ENCODE measurements around the gene RNF214. TPM values are rescaled to one million over a fixed set of nuclear protein-coding genes. Genes with fewer than 3 reads are reported as not detected.

The RNF214 gene
- total RNA-seq, 4 donors from 2014 or later, result 5.0 to 10.5 (median 5.6) TPM

- H3K36me3 ChIP-seq, result peaks cover 0 to 84% (median 12%) of the 10 kb centered on the region in 3 donors
- H3K27ac ChIP-seq, result no peak overlapping the region
- no peaks in the 10 kb centered on the region for H3K27me3 ChIP-seq
- intact Hi-C loops (cut with DNase I), result no loop called here
- H3K4me3 ChIP-seq, result no peak overlapping the region
- H3K4me1 ChIP-seq, result peaks cover 0 to 19% (median 0%) of the 10 kb centered on the region in 3 donors
- no peaks in the 10 kb centered on the region for H3K9me3 ChIP-seq
- WGBS, 2 donors, result 94 to 95% methylated on average over 10 to 11 of the region's 11 CpGs
- no peak for TF ChIP-seq POLR2A (IDR thresholded peaks at IDR 0.05)
- TF ChIP-seq, protein P1, sequence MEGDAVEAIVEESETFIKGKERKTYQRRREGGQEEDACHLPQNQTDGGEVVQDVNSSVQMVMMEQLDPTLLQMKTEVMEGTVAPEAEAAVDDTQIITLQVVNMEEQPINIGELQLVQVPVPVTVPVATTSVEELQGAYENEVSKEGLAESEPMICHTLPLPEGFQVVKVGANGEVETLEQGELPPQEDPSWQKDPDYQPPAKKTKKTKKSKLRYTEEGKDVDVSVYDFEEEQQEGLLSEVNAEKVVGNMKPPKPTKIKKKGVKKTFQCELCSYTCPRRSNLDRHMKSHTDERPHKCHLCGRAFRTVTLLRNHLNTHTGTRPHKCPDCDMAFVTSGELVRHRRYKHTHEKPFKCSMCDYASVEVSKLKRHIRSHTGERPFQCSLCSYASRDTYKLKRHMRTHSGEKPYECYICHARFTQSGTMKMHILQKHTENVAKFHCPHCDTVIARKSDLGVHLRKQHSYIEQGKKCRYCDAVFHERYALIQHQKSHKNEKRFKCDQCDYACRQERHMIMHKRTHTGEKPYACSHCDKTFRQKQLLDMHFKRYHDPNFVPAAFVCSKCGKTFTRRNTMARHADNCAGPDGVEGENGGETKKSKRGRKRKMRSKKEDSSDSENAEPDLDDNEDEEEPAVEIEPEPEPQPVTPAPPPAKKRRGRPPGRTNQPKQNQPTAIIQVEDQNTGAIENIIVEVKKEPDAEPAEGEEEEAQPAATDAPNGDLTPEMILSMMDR (IDR thresholded peaks at IDR 0.05), result no peak
- DNase-seq, result no peak
These were observed 19.6 kb upstream of the RNF214 start for GRCh38 chr11:117212697-117213355.

DNA sequence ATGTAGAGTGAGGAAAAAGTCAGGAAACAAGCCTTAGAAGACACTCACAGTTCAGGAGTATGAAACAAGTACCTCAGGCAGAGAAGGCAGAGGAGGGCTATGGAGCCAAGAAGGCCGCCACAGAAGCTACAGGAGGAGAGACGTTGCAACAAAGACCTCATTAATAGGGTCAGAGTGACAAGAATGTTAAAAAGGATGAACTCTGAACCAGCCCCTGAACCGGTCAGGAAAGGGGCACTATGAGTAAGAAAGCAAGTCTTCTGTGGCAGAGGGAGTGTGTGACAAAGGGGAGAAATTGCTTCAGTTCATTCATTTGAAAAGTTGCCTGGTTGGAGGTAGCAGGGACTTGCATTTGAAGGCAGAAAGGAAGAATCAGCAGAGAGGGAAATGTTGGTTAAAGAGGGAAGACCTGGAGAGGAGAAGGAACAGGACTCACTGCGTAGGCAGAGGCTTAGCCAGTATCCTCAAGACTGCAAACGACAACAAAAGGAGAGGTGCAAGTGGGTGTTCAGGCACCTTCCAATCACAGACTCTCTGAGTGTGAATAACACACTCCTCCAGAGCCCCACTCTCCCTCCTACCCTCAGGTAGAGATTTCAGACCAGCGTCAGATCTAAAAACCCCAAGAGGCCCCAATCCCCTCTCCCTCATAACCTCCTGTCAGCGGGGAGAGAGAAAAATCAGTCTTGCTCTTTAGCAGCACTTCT, 17.9 kb upstream of the RNF214 start:
- Histone ChIP-seq H3K27me3 (no peaks in the 10 kb centered on the region), H3K9me3 (no peaks in the 10 kb centered on the region), H3K4me3 (no peak overlapping the region), H3K4me1 (peaks cover 0 to 34% (median 9%) of the 10 kb centered on the region in 3 donors), H3K36me3 (peaks cover 12 to 97% (median 13%) of the 10 kb centered on the region in 3 donors), H3K27ac (peak overlapping the region in 1 of 4 donors; percentile 9)
- WGBS, 2 donors, result 79 to 80% methylated on average over 7 of the region's 7 CpGs
- DNase-seq, result no peak
- intact Hi-C loops (cut with DNase I), result no loop called here
- TF ChIP-seq POLR2A (IDR thresholded peaks at IDR 0.05), result no peak
- TF ChIP-seq, protein P1 (IDR thresholded peaks at IDR 0.05), result no peak

GRCh38 chr11:117217141-117218084, 15.1 kb upstream of the RNF214 start:
- TF ChIP-seq, protein P1 (IDR thresholded peaks at IDR 0.05), result no peak
- no peak for TF ChIP-seq POLR2A (IDR thresholded peaks at IDR 0.05)
- intact Hi-C loops (cut with DNase I), result no loop called here
- H3K27ac ChIP-seq, result peak overlapping the region; percentile 72 to 93 (median 84)
- no peak for DNase-seq
- H3K36me3 ChIP-seq, result peaks cover 15 to 100% (median 21%) of the 10 kb centered on the region in 3 donors
- H3K4me1 ChIP-seq, result peaks cover 9 to 62% (median 29%) of the 10 kb centered on the region in 3 donors
- no peaks in the 10 kb centered on the region for H3K9me3 ChIP-seq
- H3K27me3 ChIP-seq, result no peaks in the 10 kb centered on the region
- 54 to 66% methylated on average over 5 to 10 of the region's 11 CpGs for WGBS, 2 donors
- H3K4me3 ChIP-seq, result peak overlapping the region in 3 of 4 donors; percentile 3 to 15 (median 8)

GRCh38 chr11:117218133-117218915, 14.1 kb upstream of the RNF214 start:
- H3K27me3 ChIP-seq, result no peaks in the 10 kb centered on the region
- H3K27ac ChIP-seq, result peak overlapping the region; percentile 72 to 93 (median 84)
- WGBS, 2 donors, result 76 to 78% methylated on average over 6 to 15 of the region's 15 CpGs
- peaks cover 21 to 100% (median 27%) of the 10 kb centered on the region in 3 donors for H3K36me3 ChIP-seq
- peak overlapping the region in 2 of 4 donors; percentile 3 to 15 for H3K4me3 ChIP-seq
- H3K9me3 ChIP-seq, result no peaks in the 10 kb centered on the region
- no peak for DNase-seq
- H3K4me1 ChIP-seq, result peaks cover 9 to 71% (median 34%) of the 10 kb centered on the region in 3 donors
- TF ChIP-seq, protein P1 (IDR thresholded peaks at IDR 0.05), result no peak
- no peak for TF ChIP-seq POLR2A (IDR thresholded peaks at IDR 0.05)
- intact Hi-C loops (cut with DNase I), result no loop called here

Measured in esophagus squamous epithelium (tissue), 5 donors.